GM23338 (cell line): ENCODE measurements around the gene IFITM5. TPM values are rescaled to one million over a fixed set of nuclear protein-coding genes. Genes with fewer than 3 reads are reported as not detected.

Source experiments
- ATAC-seq: fragments of 200-7000 bp; cut with Tn5 transposase; 3 replicates; pipeline ENCODE4 v1.9.1; 2020
- DNase-seq: peaks from one replicate; pipeline ENCODE4 v3.0.0-alpha.2; 2015; ENCODE audit warnings: low spot score
- H2AFZ ChIP-seq: fragments of 200-600 bp; sonication (generic); 2 replicates; pipeline ENCODE4 v1.8.0; 2016; ENCODE audit warnings: antibody characterized with exemption, mild to moderate bottlenecking, moderate library complexity
- H3F3A ChIP-seq: fragments of 200-600 bp; sonication (generic); replicated peaks from 2 replicates; pipeline ENCODE4 v1.8.0; 2017; ENCODE audit warnings: antibody characterized with exemption, mixed run types, low read depth
- H3K27ac ChIP-seq: fragments of 200-600 bp; sonication (generic); 2 replicates; pipeline ENCODE4 v1.6.1; 2016; ENCODE audit warnings: low read depth
- H3K27me3 ChIP-seq: fragments of 200-600 bp; sonication (generic); 2 replicates; pipeline ENCODE4 v1.8.0; 2016; ENCODE audit warnings: mild to moderate bottlenecking, mixed run types, moderate library complexity; ENCODE audit not compliant: insufficient read depth
- H3K36me3 ChIP-seq: fragments of 200-600 bp; sonication (generic); 2 replicates; pipeline ENCODE4 v1.8.0; 2016; ENCODE audit warnings: mild to moderate bottlenecking; ENCODE audit not compliant: insufficient read depth
- H3K4me1 ChIP-seq: fragments of 200-600 bp; sonication (generic); 2 replicates; pipeline ENCODE4 v1.8.0; 2016; ENCODE audit warnings: mild to moderate bottlenecking, moderate library complexity; ENCODE audit not compliant: insufficient read depth
- H3K4me2 ChIP-seq: fragments of 200-600 bp; sonication (generic); 2 replicates; pipeline ENCODE4 v1.7.1; 2017; ENCODE audit warnings: mixed run types
- H3K4me3 ChIP-seq: fragments of 200-600 bp; sonication (generic); 2 replicates; pipeline ENCODE4 v1.6.1; 2016; ENCODE audit warnings: mixed run types
- H3K79me2 ChIP-seq: fragments of 200-600 bp; sonication (generic); replicated peaks from 2 replicates; pipeline ENCODE4 v1.8.0; 2017; ENCODE audit warnings: mild to moderate bottlenecking; ENCODE audit not compliant: insufficient read depth
- H3K9me2 ChIP-seq: fragments of 200-600 bp; sonication (generic); 2 replicates; pipeline ENCODE4 v1.8.0; 2017; ENCODE audit not compliant: insufficient read depth
- H4K20me1 ChIP-seq: fragments of 200-600 bp; sonication (generic); replicated peaks from 2 replicates; pipeline ENCODE4 v1.8.0; 2017; ENCODE audit warnings: mild to moderate bottlenecking; ENCODE audit not compliant: insufficient read depth
- H3K27ac Mint-ChIP-seq: 2 replicates; pipeline ENCODE4 v1.8.0; 2020; ENCODE audit warnings: inconsistent platforms, mild to moderate bottlenecking, moderate library complexity, mixed read lengths
- H3K27me3 Mint-ChIP-seq: 3 replicates; pipeline ENCODE4 v1.8.0; 2022; ENCODE audit warnings: low read depth, mild to moderate bottlenecking, moderate library complexity, mixed read lengths, inconsistent platforms; ENCODE audit not compliant: insufficient read depth, poor library complexity
- H3K36me3 Mint-ChIP-seq: 3 replicates; pipeline ENCODE4 v1.8.0; 2021; ENCODE audit warnings: low read depth, mild to moderate bottlenecking, inconsistent platforms, moderate library complexity, mixed read lengths
- H3K4me1 Mint-ChIP-seq: 3 replicates; pipeline ENCODE4 v1.8.0; 2020; ENCODE audit warnings: mild to moderate bottlenecking, inconsistent platforms, mixed read lengths
- H3K4me3 Mint-ChIP-seq: 3 replicates; pipeline ENCODE4 v1.8.0; 2021; ENCODE audit warnings: moderate library complexity, mild to moderate bottlenecking, inconsistent platforms, mixed read lengths
- H3K9me3 Mint-ChIP-seq: 3 replicates; pipeline ENCODE4 v1.8.0; 2020; ENCODE audit warnings: moderate library complexity, mild to moderate bottlenecking, inconsistent platforms, mixed read lengths
- CREB1 ChIP-seq: fragments of 250-450 bp; sonication (Bioruptor Pico); IDR thresholded peaks from 2 replicates; pipeline ENCODE4 v1.5.0; 2020; ENCODE audit warnings: low read depth, mild to moderate bottlenecking, moderate library complexity
- CTCF ChIP-seq, 2 experiments: fragments of 200-600 bp in 1 of 2; sonication (generic) in 1 of 2; conservative IDR thresholded peaks; 2 replicates each; pipeline versions ENCODE4 v1.5.1 to v1.6.1; 2016 to 2017; ENCODE audit warnings: antibody characterized with exemption in 2 of 2, low read depth in 2 of 2, mild to moderate bottlenecking in 2 of 2, moderate library complexity in 1 of 2
- ETS1 ChIP-seq: IDR thresholded peaks from 2 replicates; pipeline ENCODE4 v1.6.1; 2016; ENCODE audit warnings: antibody characterized with exemption
- EZH2 ChIP-seq: fragments of 200-600 bp; sonication (generic); IDR thresholded peaks from one replicate; pipeline ENCODE4 v1.8.0; 2017; ENCODE audit warnings: antibody characterized with exemption, mild to moderate bottlenecking, low read depth; ENCODE audit not compliant: unreplicated experiment
- EZH2phosphoT487 ChIP-seq: fragments of 200-600 bp; sonication (generic); IDR thresholded peaks from one replicate; pipeline ENCODE4 v1.8.1; 2018; ENCODE audit warnings: antibody characterized with exemption; ENCODE audit not compliant: unreplicated experiment
- JUNB ChIP-seq: IDR thresholded peaks from one replicate; pipeline ENCODE4 v1.6.1; 2016; ENCODE audit warnings: antibody characterized with exemption; ENCODE audit not compliant: unreplicated experiment
- NANOG ChIP-seq: IDR thresholded peaks from 2 replicates; pipeline ENCODE4 v1.6.1; 2016; ENCODE audit warnings: antibody characterized with exemption, borderline replicate concordance
- POLR2AphosphoS5 ChIP-seq: IDR thresholded peaks from 2 replicates; pipeline ENCODE4 v1.6.1; 2016; ENCODE audit warnings: antibody characterized with exemption, low read depth
- STAT1 ChIP-seq: IDR thresholded peaks from one replicate; pipeline ENCODE4 v1.6.1; 2016; ENCODE audit warnings: antibody characterized with exemption; ENCODE audit not compliant: unreplicated experiment
- ZNF114 ChIP-seq: fragments of 250-450 bp; sonication (Bioruptor Pico); IDR thresholded peaks from 2 replicates; pipeline ENCODE4 v1.5.0; 2020; ENCODE audit warnings: mild to moderate bottlenecking, moderate library complexity
- ZNF331 ChIP-seq: fragments of 250-450 bp; sonication (Bioruptor Pico); IDR thresholded peaks from 2 replicates; pipeline ENCODE4 v1.5.0; 2020; ENCODE audit warnings: low read depth, mild to moderate bottlenecking, moderate library complexity
- polyA plus RNA-seq: library from polyadenylated mRNA; unstranded; fragments of >200 nt; fragmentation: Nextera tagmentation; extraction: Ambion mirVana; gene quantifications from 2 replicates; pipeline ENCODE4 v1.2.1, GENCODE V29; 2016
- total RNA-seq: library from RNA; depleted of rRNA; stranded (reverse); fragments of >200 nt; shearing (Covaris generic); gene quantifications from 2 replicates; pipeline ENCODE4 v1.2.3, GENCODE V29; 2014

IFITM5 gene
- total and polyA plus RNA-seq, 2 experiments from 2014 or later = not detected

- Histone ChIP-seq H3K4me2 (no peak overlapping the region), H3F3A (no peaks in the 10 kb centered on the region), H3K27me3 (no peaks in the 10 kb centered on the region), H2AFZ (no peak overlapping the region), H3K79me2 (no peaks in the 10 kb centered on the region), H3K9me2 (no peaks in the 10 kb centered on the region), H3K4me1 (peaks cover 3% of the 10 kb centered on the region; the same call in 1 of the 2 replicates), H3K36me3 (no peaks in the 10 kb centered on the region), H4K20me1 (no peaks in the 10 kb centered on the region), H3K4me3 (no peak overlapping the region), H3K27ac (no peak overlapping the region)
- no peak overlapping the region for H3K4me3 Mint-ChIP-seq
- TF ChIP-seq STAT1 (no peak), ZNF331 (CRISPR knock-in tag) (no peak), EZH2phosphoT487 (no peak), CTCF (conservative IDR thresholded peaks at IDR 0.05; ENCODE audit: low read depth in 2 of 2) (no peak), CREB1 (CRISPR knock-in tag) (no peak), NANOG (no peak), POLR2AphosphoS5 (no peak), ETS1 (no peak), ZNF114 (CRISPR knock-in tag) (no peak)
- no peaks in the 10 kb centered on the region for H3K9me3 Mint-ChIP-seq
- DNase-seq (no peak), ATAC-seq (no peak)
- no peak overlapping the region for H3K27ac Mint-ChIP-seq
- peaks cover 8% of the 10 kb centered on the region for H3K27me3 Mint-ChIP-seq
- H3K36me3 Mint-ChIP-seq = peaks cover 11% of the 10 kb centered on the region; the same call in 2 of the 3 replicates
- H3K4me1 Mint-ChIP-seq = peaks cover 19% of the 10 kb centered on the region
These were observed 4.5 kb downstream of the IFITM5 start for GRCh38 chr11:294780-295179.

DNA sequence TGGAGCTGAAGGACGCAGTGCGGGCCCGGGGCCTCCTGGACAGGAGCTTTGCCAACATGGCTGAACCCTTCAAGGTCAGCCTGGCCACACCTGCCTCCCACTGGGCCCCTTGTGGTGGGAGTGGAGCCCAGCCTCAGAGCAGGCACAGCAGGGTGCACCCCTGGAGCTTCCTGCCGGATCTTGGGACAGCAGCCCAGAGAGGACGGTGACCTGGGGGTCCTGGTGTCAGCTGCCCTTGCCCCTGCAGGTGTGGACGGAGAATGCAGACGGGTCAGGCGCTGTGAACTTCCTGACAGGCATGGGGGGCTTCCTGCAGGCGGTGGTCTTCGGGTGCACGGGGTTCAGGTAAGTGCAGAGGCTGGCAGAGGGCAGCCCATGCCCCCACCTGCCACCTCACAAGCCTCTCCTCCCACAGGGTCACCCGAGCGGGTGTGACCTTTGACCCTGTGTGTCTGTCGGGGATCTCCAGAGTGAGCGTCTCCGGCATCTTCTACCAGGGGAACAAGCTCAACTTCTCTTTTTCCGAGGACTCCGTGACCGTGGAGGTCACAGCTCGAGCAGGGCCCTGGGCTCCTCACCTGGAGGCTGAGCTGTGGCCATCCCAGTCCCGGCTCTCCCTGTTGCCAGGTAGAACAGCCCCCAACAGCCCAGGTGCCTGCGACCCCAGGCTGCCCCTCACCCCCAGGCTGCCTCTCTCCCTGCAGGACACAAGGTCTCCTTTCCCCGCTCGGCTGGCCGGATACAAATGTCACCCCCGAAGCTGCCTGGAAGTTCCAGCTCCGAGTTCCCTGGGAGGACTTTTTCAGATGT is 5.3 kb downstream of the IFITM5 start:
- H3K9me2 ChIP-seq = no peaks in the 10 kb centered on the region
- no peak overlapping the region for H3K4me3 ChIP-seq
- no peak overlapping the region for H2AFZ ChIP-seq
- no peaks in the 10 kb centered on the region for H3K9me3 Mint-ChIP-seq
- H3K27ac Mint-ChIP-seq = no peak overlapping the region
- peaks cover 19% of the 10 kb centered on the region for H3K4me1 Mint-ChIP-seq
- no peaks in the 10 kb centered on the region for H3K36me3 ChIP-seq
- peaks cover 8% of the 10 kb centered on the region for H3K27me3 Mint-ChIP-seq
- H3K36me3 Mint-ChIP-seq = peaks cover 11% of the 10 kb centered on the region; the same call in 2 of the 3 replicates
- H3K27ac ChIP-seq = no peak overlapping the region
- H4K20me1 ChIP-seq = no peaks in the 10 kb centered on the region
- H3K4me3 Mint-ChIP-seq = no peak overlapping the region
- DNase-seq = no peak
- no peaks in the 10 kb centered on the region for H3K79me2 ChIP-seq
- no peaks in the 10 kb centered on the region; the same call in 1 of the 2 replicates for H3K4me1 ChIP-seq
- H3K4me2 ChIP-seq = no peak overlapping the region
- ATAC-seq = no peak
- no peaks in the 10 kb centered on the region for H3K27me3 ChIP-seq
- H3F3A ChIP-seq = no peaks in the 10 kb centered on the region
- TF ChIP-seq NANOG (no peak), STAT1 (no peak), CTCF (conservative IDR thresholded peaks at IDR 0.05; ENCODE audit: low read depth in 2 of 2) (no peak), CREB1 (CRISPR knock-in tag) (no peak), ZNF331 (CRISPR knock-in tag) (no peak), JUNB (no peak), EZH2 (no peak), EZH2phosphoT487 (no peak), ZNF114 (CRISPR knock-in tag) (no peak), POLR2AphosphoS5 (no peak)
